ENCODE results near the gene C1orf35. TPM values are rescaled to one million over a fixed set of nuclear protein-coding genes. Genes with fewer than 3 reads are reported as not detected.

Gene C1orf35
- total RNA-seq, 4 donors from 2014 or later: 2.8 to 19.2 (median 9.3) TPM

GRCh38 chr1:228064296-228064695 is 38.8 kb downstream of the C1orf35 start:
- TF ChIP-seq CTCF (IDR thresholded peaks at IDR 0.05; ENCODE audit: low read depth): no peak

- no peak for TF ChIP-seq CTCF (IDR thresholded peaks at IDR 0.05; ENCODE audit: low read depth)
Observed at GRCh38 chr1:228063251-228064191, 39.6 kb downstream of the C1orf35 start.

GRCh38 chr1:228062812-228063211 is 40.3 kb downstream of the C1orf35 start:
- no peak for TF ChIP-seq CTCF (IDR thresholded peaks at IDR 0.05; ENCODE audit: low read depth)

GRCh38 chr1:228062085-228062791 is 40.9 kb downstream of the C1orf35 start:
- TF ChIP-seq CTCF (IDR thresholded peaks at IDR 0.05; ENCODE audit: low read depth): no peak

GRCh38 chr1:228061411-228062084 is 41.6 kb downstream of the C1orf35 start:
- TF ChIP-seq CTCF (IDR thresholded peaks at IDR 0.05; ENCODE audit: low read depth): no peak

GRCh38 chr1:228060458-228061190 is 42.5 kb downstream of the C1orf35 start:
- TF ChIP-seq CTCF (IDR thresholded peaks at IDR 0.05; ENCODE audit: low read depth): no peak

All from subcutaneous adipose tissue (tissue), 4 donors.